22Rv1 (cell line): Measurements from ENCODE around the gene WDFY2.

Experiments
- H3K27ac ChIP-seq: fragments of 450-650 bp; 2 replicates; pipeline ENCODE4 v1.5.1; 2017
- ZFX ChIP-seq: fragments of 450-650 bp; IDR thresholded peaks from 2 replicates; pipeline ENCODE4 v1.6.1; 2017; ENCODE audit warnings: antibody characterized with exemption, borderline replicate concordance
- TF ChIP-seq, protein P1 (sequence below): fragments of 450-650 bp; IDR thresholded peaks from 2 replicates; pipeline ENCODE4 v1.5.1; 2017; ENCODE audit warnings: mild to moderate bottlenecking

Gene WDFY2

DNA sequence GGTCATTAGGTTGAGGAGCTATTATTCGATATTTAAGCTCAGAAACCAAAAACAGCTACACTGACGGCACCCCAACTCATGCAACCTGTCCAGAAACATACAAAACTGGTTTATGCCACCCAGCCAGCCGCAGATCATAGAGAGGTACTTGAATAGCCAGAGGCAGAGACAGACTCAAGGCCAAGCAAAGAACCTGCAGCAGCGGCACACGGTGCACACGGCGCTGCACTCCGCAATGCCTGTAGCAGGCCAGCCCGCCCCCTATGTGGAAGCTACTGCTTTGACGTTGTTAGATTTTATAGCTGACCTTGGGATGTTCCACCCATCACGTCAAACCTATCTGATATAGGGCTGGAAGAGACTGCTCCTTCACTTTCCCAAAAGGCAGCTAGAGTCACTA lies 231.6 kb downstream of the WDFY2 start:
- TF ChIP-seq ZFX = no peak
- TF ChIP-seq, protein P1, sequence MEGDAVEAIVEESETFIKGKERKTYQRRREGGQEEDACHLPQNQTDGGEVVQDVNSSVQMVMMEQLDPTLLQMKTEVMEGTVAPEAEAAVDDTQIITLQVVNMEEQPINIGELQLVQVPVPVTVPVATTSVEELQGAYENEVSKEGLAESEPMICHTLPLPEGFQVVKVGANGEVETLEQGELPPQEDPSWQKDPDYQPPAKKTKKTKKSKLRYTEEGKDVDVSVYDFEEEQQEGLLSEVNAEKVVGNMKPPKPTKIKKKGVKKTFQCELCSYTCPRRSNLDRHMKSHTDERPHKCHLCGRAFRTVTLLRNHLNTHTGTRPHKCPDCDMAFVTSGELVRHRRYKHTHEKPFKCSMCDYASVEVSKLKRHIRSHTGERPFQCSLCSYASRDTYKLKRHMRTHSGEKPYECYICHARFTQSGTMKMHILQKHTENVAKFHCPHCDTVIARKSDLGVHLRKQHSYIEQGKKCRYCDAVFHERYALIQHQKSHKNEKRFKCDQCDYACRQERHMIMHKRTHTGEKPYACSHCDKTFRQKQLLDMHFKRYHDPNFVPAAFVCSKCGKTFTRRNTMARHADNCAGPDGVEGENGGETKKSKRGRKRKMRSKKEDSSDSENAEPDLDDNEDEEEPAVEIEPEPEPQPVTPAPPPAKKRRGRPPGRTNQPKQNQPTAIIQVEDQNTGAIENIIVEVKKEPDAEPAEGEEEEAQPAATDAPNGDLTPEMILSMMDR = no peak
- H3K27ac ChIP-seq = no peak overlapping the region

DNA sequence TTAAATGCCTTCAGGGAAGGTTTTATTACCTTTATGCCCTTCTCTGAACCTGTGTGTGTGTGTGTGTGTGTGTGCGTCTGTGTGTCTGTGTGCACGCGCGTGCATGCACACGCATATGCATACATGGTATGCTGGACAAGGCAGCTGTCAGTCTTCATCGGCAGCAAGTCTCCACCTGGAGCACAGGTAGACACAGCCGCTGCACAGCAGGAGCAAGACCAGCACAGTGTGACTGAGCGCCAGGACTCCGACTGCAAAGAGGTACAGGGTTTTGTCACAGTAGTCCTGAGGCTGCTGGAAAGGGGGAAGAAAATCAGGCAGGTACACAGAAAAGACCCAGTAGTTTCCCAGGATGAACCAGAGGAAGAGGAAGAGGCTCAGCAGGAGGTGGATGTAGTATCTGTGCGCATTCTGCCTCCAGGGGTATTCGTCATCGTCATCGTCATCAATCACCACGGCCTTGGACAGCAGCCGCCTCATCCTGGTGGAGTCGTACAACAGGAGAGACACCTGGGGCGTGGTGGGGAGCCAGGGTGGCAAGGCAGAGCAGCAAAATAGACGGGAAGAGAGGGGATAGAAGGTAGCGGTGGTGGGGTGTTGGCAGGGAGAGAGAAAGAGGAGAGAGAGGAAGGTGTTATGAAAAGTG lies 232.5 kb downstream of the WDFY2 start:
- no peak overlapping the region for H3K27ac ChIP-seq
- TF ChIP-seq, protein P1 = no peak
- no peak for TF ChIP-seq ZFX
